Neural progenitor cell (in vitro differentiated cells): ENCODE data around the gene SEL1L2.

ENCODE experiments used
- CTCF ChIP-seq: fragments of 200-600 bp; sonication (generic); IDR thresholded peaks from 2 replicates; pipeline ENCODE4 v1.5.1; 2017; ENCODE audit warnings: antibody characterized with exemption, mild to moderate bottlenecking
- EZH2 ChIP-seq: fragments of 200-600 bp; sonication (generic); IDR thresholded peaks from 2 replicates; pipeline ENCODE4 v1.6.1; 2017; ENCODE audit warnings: antibody characterized with exemption, mild to moderate bottlenecking, moderate library complexity

GRCh38 chr20:14030991-14031390, 40.6 kb upstream of the SEL1L2 start:
- TF ChIP-seq CTCF (no peak), EZH2 (no peak)
